G401 (cell line): Measurements from ENCODE around the gene SMO. TPM values are rescaled to one million over a fixed set of nuclear protein-coding genes. Genes with fewer than 3 reads are reported as not detected.
A peak's percentile ranks its signal among the peaks of the same experiment; 100 is the strongest.
"Not testable (repeated sequence)": the region's sequence is repeated elsewhere in the genome, so short reads cannot be mapped to it uniquely, and the experiment has no call there.

ENCODE experiments used
- DNase-seq: peaks from one replicate; pipeline ENCODE4 v3.0.0-alpha.2; 2015; ENCODE audit warnings: low spot score
- in situ Hi-C: cut with HindIII; loops from 2 replicates; pipeline ENCODE4 v1.10.0; 2016; ENCODE audit warnings: low sequenced_read_pairs, mixed read lengths
- total RNA-seq: library from RNA; depleted of rRNA; stranded (reverse); fragments of >200 nt; shearing (Covaris generic); gene quantifications from 2 replicates; pipeline ENCODE4 v1.2.3, GENCODE V29; 2014

The SMO gene
- total RNA-seq, 1 experiment from 2014 or later = 51.1 TPM

DNA sequence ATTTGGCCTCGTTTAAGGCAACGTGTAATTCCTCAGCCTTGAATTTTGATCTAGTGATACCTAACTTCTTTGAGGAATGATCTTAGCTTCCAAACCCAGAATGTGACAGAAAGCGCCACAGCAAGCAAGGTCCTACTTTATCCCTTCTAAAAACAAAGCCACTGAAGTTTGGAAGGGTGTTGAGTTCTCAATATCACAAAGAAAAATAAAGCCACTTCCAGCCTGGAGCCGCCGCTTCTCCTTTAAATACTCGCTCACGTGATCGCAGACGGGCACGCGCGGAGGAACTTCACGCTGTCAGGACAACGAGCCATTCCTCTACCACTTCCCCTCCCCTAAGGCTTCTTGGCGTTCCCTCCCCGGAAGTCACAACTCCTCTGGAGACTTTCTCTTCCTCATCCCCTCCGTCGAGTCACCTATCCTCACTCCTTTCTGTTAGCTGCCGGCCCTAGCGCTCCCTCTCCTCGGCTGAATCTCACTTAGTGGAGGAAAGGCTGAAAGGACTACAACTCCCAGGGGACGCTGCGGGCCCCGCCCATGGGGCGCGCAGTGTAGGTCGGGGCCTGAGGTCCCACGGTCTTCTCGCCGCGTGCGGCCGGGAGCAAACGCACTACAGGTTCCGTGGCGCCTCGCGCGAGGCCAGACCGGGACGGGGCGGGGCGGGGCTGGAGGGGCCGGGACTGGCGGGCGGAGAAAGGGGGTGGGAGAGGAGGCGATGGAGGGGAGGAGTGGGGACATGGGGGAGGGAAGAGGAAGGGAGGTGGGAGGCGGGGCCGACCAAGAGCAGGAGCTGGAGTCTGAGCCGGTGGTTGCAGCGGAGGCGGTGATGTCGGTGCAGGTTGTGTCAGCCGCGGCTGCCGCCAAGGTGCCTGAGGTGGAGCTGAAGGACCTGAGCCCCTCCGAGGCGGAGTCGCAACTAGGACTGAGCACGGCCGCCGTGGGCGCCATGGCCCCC is 36.1 kb downstream of the SMO start, which contains the start of gene AHCYL2:
TSS of gene AHCYL2 (plus strand) at position 780 of the 955 bp plus-strand sequence.
- in situ Hi-C loops = no loop called here
- DNase-seq = peak; percentile 98

GRCh38 chr7:129225206-129225930 is 36.9 kb downstream of the SMO start:
- DNase-seq = peak; percentile 65
- in situ Hi-C loops = no loop called here

DNA sequence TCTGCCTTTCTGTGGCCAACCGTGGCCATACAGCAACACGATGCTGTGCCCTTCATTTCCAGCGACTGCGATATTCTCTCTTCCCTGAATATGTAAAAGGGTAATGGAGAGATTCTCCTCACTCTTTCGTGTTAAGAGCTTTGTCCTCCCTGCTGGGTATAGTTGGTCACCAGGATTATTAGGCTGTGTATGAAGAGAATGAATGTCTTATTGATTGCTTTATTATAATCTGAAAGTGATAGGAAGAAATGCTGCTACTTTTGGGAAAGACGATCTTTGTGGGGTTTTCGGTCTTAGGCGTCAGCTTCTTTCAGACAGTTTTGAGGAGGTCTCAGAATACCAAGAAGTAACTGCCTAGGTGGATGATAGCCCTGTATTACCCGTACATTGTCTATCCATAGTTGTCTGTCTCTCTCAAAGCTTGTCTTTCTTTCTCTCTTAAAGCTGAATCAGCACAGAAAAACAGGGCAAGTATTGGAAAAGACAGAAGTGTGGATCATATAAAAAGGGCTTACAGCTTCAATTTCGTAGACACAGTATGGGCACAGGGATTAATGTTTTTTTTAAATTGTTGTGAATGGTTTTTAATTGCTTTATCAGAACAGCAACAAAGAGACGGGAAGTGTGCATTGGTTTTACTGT is 37.6 kb downstream of the SMO start:
- in situ Hi-C loops = no loop called here
- DNase-seq = peak; percentile 62

GRCh38 chr7:129227646-129228578 is 39.5 kb downstream of the SMO start:
- DNase-seq = no peak
- in situ Hi-C loops = no loop called here

GRCh38 chr7:129228633-129229032 is 40.2 kb downstream of the SMO start:
- no peak for DNase-seq
- in situ Hi-C loops = no loop called here

GRCh38 chr7:129231666-129232065 is 43.2 kb downstream of the SMO start:
- no peak for DNase-seq
- in situ Hi-C loops = no loop called here

DNA sequence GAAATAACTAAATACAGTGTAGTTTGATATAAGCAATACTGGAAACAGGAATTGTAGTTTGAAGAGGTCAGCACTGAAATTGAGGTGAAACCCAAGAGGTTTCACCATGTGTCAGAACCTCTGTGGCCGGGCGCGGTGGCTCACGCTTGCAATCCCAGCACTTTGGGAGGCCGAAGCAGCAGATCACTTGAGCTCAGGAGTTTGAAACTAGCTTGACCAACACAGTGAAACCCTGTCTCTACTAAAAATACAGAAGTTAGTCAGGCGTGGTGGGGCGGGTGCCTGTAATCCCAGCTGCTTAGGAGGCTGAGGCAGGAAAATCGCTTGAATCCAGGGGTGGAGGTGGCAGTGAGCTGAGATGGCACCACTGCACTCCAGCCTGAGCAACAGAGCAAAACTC is 50.1 kb downstream of the SMO start:
- in situ Hi-C loops = no loop called here
- DNase-seq = no peak

DNA sequence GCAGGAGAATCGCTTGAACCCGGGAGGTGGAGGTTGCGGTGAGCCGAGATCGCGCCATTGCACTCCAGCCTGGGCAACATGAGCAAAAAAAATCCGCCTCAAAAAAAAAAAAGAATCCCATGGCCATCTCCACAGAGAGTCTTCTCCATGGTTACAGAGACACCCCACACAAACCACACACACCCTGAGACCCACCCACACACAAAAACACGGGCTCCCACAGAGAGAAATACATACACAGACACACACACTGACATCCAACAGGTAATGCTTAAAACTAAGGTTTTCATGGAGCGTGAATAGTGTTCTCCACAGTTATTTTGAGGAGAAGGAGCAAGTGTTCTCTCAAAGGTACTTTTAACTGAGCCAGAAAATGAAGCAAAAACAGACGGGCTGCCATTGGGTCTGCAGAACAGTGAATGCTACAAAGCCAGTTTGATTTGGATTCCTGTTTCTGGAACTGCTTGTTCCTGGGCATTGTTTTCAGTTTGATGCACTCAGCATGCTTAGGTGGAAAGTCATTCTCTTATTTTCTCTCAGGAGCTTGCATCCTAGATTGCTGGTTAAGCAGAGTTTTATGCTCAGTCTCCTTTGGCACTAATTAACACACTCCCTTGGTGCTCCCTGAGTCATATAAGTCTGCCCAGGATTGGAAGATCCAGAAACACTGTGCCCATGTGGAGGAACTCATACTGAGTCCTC is 51.8 kb downstream of the SMO start:
- in situ Hi-C loops = no loop called here
- DNase-seq = no peak

DNA sequence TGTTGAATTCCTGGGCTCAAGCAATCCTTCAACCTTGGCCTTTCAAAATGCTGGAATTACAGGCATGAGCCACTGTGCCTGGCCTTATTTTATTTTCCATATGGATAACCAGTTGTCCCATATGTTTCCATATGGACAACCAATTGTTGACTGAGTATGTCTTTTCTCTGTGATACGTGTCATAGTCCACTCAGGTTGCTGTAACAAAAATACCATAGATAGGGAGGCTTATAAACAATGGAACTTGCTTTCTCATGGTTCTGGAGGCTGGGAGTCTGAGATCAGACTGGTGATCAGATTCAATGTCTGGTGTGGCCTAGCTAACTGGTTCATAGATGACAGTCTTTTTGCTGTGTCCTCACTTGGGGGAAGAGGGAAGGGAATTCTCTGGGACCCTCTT is 55.8 kb downstream of the SMO start:
- in situ Hi-C loops = no loop called here
- no peak for DNase-seq

GRCh38 chr7:129245533-129245932 is 57.1 kb downstream of the SMO start:
- in situ Hi-C loops = no loop called here
- DNase-seq = no peak

DNA sequence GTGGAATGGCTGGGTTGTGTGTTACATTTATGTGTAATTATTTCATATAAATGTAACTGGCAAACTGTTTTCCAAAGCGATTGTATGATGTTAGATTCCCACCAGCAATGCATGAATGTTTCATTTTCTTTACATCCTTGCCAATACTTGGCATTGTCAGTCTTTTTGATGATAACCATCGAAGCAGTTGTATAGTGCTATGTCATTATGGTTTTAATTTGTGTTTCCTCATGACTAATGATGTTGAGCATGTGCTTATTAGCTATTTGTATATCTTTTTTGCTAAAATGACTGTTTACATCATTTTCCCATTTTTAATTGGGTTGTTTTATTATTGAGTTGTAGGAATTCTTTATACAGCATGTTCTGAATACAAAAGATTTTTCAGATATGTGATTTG is 58.7 kb downstream of the SMO start:
- in situ Hi-C loops = no loop called here
- DNase-seq = no peak

DNA sequence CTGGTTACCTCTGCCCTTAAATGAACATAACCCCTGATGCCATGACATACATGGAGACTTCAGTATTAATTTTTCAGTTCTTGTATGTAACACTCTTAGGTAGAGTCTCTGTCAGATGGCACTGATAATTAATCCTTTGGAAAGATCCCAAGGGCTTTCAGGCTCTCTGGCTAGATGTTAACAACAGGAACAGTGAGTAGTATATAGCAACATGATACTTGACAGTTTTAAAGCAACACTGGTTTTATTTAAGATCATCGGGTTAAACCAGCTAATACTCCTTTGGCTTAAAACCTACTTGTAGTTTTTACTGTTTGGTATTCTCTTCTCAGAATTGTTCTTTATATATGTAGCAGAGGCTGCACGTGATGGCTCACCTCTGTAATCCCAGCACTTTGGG is 63.7 kb downstream of the SMO start:
- in situ Hi-C loops = no loop called here
- DNase-seq = peak; percentile 43

- DNase-seq, in situ Hi-C loops: not testable (repeated sequence)
Observed at GRCh38 chr7:129252603-129253002, 64.2 kb downstream of the SMO start.

DNA sequence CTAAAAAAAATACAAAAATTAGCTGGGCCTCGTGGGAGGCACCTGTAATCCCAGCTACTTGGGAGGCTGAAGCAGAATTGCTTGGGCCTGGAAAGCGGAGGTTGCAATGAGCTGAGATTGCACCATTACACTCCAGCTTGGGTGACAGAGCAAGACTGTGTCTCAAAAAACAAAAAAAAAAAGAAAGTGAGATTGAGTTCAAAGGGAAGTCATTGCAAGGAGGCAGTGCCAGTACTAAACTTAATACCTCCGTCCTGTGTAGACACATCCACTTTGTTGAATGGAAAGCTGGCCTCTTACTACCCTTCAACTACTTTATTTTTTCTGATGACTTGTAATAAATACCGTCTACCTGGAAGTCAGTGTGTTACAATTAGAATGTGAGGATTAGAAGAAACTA is 67.4 kb downstream of the SMO start:
- in situ Hi-C loops = no loop called here
- no peak for DNase-seq

GRCh38 chr7:129256221-129256620 is 67.8 kb downstream of the SMO start:
- in situ Hi-C loops = no loop called here
- no peak for DNase-seq

- in situ Hi-C loops = no loop called here
Observed at GRCh38 chr7:129257168-129257567, 68.7 kb downstream of the SMO start.

DNA sequence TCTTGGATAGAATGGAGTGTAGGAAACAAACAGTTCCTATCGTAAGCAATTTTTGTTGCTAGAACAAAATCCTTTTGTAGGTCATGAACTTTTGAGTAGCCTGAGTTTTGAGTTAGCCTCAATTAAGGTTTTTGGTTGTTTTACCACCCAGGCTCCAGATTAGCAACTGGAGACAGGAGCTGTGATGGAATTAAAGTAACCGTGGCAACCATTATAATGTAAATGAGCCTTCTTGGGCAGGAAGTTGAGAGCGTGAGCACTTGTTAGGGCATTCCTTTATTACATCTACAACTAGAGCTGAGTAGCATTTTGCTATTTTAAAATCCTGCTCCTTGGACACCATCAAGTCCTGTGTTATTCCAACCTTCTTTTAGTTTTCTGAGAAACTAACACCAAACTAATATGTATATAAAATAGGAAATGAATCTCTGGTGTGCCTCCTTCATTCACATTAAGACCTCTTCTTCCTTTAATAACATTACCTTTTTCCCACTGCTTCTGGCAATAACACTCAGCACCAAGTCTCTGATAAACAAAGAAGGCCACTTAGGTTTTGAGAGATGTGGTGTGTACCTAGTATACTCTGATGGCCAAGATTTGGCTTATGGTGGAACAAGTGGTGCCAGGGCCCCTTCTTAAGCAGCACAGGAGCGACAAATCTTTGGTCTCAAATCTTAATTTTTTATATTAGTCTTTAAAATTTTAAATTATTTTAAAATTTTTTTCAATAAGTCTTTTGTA is 70.4 kb downstream of the SMO start:
- DNase-seq = no peak

More at GRCh38 chr7:129257168-129257567, 68.7 kb downstream of the SMO start:
- DNase-seq = no peak

DNA sequence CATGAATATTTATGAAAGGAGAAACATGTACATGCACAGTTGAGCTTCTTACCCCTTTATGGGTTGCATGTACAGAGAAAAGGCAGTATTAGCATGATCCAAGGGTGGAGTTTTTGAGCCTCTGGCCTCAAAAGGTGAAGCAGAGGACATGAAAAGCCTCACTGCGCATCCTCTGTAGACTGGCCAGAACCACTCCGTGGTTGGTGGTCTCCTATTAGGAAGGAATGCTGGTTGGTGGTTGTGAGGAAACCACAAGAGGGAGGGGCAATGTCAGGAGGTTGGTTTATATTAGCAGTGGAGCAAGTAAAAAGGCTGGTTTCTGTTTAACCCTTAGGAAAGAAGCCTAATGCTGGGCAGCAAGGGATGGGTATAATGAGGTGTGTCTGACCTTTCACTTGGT is 73.9 kb downstream of the SMO start:
- in situ Hi-C loops = no loop called here
- DNase-seq = no peak

More for the DNA sequence above, 70.4 kb downstream of the SMO start:
- in situ Hi-C loops = no loop called here
